Spleen (tissue), 7 donors: ENCODE data around the gene USP13.

Experiments
- CTCF ChIP-seq, 11 experiments: fragments of 200-600 bp in 7 of 11; fragments of 450-650 bp in 4 of 11; sonication (generic) in 4 of 11; IDR thresholded peaks in 8 of 11; conservative IDR thresholded peaks in 3 of 11; 1 replicate in 7 of 11; 2 replicates in 4 of 11; pipeline versions ENCODE4 v1.4.0 to v1.8.0; 2016 to 2021; ENCODE audit warnings: antibody characterized with exemption in 11 of 11, inconsistent platforms in 4 of 11, mild to moderate bottlenecking in 1 of 11
- POLR2A ChIP-seq, 3 donors: fragments of 450-650 bp; IDR thresholded peaks; one replicate each; pipeline ENCODE4 v1.5.1; 2017; ENCODE audit warnings: antibody characterized with exemption in 3 of 3, mild to moderate bottlenecking in 1 of 3
- POLR2AphosphoS5 ChIP-seq, 3 donors: sonication (generic); formaldehyde crosslinking; IDR thresholded peaks; one replicate each; pipeline ENCODE4 v1.5.1; 2017; ENCODE audit warnings: antibody characterized with exemption in 3 of 3
- donor health status: DM: no; HTN: no; CAD: no; lungs with moderate emphysema.
- donor health status: DM: no; HTN: no; CAD: no.
- donor health status: DM: no; HTN: no; CAD: no.

GRCh38 chr3:179681492-179682263, 28.8 kb downstream of the USP13 start:
- TF ChIP-seq CTCF (IDR thresholded peaks at IDR 0.05 in 8 of 11, conservative IDR thresholded peaks at IDR 0.05 in 3 of 11) (no peak), POLR2A (IDR thresholded peaks at IDR 0.05) (no peak), POLR2AphosphoS5 (IDR thresholded peaks at IDR 0.05) (no peak)
